GM18951 (cell line): ENCODE measurements around the gene AP2S1.
"Not testable (repeated sequence)": the region's sequence is repeated elsewhere in the genome, so short reads cannot be mapped to it uniquely, and the experiment has no call there.

Source experiments
- POLR2A ChIP-seq: IDR thresholded peaks from 4 replicates; pipeline ENCODE4 v1.6.1; 2011; ENCODE audit warnings: mild to moderate bottlenecking; ENCODE audit not compliant: insufficient read length, insufficient read depth; ENCODE audit errors: extremely low read depth
- in situ Hi-C: fragments of 300-500 bp; cut with MboI; formaldehyde crosslinking; loops from one replicate; pipeline ENCODE4 v1.12.0; 2022; ENCODE audit warnings: low sequenced_read_pairs, mixed read lengths, inconsistent platforms; ENCODE audit not compliant: unreplicated experiment

AP2S1 gene

GRCh38 chr19:46850228-46851203 lies at the start of gene AP2S1:
Gene AP2S1, minus strand, starts transcription at chr19:46850846. Its CDS starts 80 bp downstream, at chr19:46850766.
- TF ChIP-seq POLR2A: peak; percentile 83

GRCh38 chr19:46900341-46900740 lies 49.7 kb upstream of the AP2S1 start:
- in situ Hi-C loops: no loop called here
- TF ChIP-seq POLR2A: no peak

More at GRCh38 chr19:46850228-46851203, at the start of gene AP2S1:
- in situ Hi-C loops: loop anchor here (10.0 kb wide), 1 partner anchor 144 kb away; no protein-coding TSS in a partner anchor

- TF ChIP-seq POLR2A: no peak
- in situ Hi-C loops: no loop called here
These were observed 48.1 kb upstream of the AP2S1 start for GRCh38 chr19:46898731-46899130.

- TF ChIP-seq POLR2A: no peak
- in situ Hi-C loops: no loop called here
These were observed 45.6 kb upstream of the AP2S1 start for GRCh38 chr19:46896076-46896794.

GRCh38 chr19:46892252-46893179 lies 41.9 kb upstream of the AP2S1 start:
- in situ Hi-C loops: no loop called here
- TF ChIP-seq POLR2A: no peak

- in situ Hi-C loops: no loop called here
- no peak for TF ChIP-seq POLR2A
These were observed 40.0 kb upstream of the AP2S1 start for GRCh38 chr19:46890423-46891170.

- no peak for TF ChIP-seq POLR2A
These were observed 36.7 kb upstream of the AP2S1 start for GRCh38 chr19:46887240-46887782.

GRCh38 chr19:46886546-46887239 lies 36.0 kb upstream of the AP2S1 start:
- in situ Hi-C loops: no loop called here
- TF ChIP-seq POLR2A: no peak

More at GRCh38 chr19:46887240-46887782, 36.7 kb upstream of the AP2S1 start:
- in situ Hi-C loops: no loop called here

GRCh38 chr19:46885411-46885810 lies 34.8 kb upstream of the AP2S1 start:
- in situ Hi-C loops: no loop called here
- no peak for TF ChIP-seq POLR2A

GRCh38 chr19:46882751-46883150 lies 32.1 kb upstream of the AP2S1 start:
- in situ Hi-C loops: not testable (repeated sequence)

GRCh38 chr19:46882034-46882433 lies 31.4 kb upstream of the AP2S1 start:
- no peak for TF ChIP-seq POLR2A
- in situ Hi-C loops: no loop called here
